ENCODE data around the gene PYGB. TPM values are rescaled to one million over a fixed set of nuclear protein-coding genes. Genes with fewer than 3 reads are reported as not detected.

The PYGB gene
- 220 TPM for total RNA-seq (2021; ENCODE audit: unreplicated experiment)
- polyA plus RNA-seq (2012; ENCODE audit: insufficient read length) = 308 TPM
- Bru-seq, nascent RNA = percentile 92 among the genes with signal in this experiment
- percentile 91 among the genes with signal in this experiment for BruChase-seq, experiment 1, labeled RNA remaining after a 2-hour chase
- BruChase-seq, experiment 2, labeled RNA remaining after a 6-hour chase = percentile 94 among the genes with signal in this experiment
- long read RNA-seq, full-length matches to known transcripts = 427 of 653 reads
- long read RNA-seq, partial matches to known transcripts = 183 of 653 reads
- long read RNA-seq, other reads (novel, unspliced or antisense) = 43 of 653 reads

DNA sequence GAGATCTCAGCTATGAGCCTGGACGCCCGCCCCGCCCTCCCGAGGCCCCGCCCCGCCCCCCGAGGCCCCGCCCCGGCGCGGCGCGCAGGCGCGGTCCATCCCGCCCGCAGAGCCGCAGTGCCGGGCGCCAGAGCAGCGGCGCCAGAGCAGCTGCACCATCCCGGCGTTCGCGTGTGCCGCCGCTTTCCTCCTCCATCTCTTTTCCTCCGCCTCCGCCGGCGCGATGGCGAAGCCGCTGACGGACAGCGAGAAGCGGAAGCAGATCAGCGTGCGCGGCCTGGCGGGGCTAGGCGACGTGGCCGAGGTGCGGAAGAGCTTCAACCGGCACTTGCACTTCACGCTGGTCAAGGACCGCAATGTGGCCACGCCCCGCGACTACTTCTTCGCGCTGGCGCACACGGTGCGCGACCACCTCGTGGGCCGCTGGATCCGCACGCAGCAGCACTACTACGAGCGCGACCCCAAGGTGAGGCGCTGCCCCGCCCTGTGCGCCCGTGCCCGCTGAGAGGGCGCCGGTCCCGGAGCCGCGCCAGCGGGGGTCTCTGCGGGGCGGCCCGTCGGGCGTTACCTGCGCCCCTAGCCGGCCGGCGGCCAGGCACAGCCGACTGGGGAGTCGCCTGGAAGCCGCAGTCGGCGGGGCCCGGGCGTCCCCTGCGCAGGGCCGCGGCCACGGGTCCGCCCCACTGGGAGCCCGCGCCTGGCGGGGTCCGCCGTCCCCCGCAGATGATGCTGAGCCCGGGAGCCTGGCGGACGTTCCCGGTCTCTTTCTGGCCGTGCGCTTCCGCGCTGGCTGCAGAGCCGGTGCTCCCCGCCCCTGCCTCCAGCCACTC lies at the start of gene PYGB:
PYGB (plus strand) TSS at position 130 of the 830 bp plus-strand sequence; CDS start at position 224, 94 bp downstream.
- intact Hi-C loops (cut with micrococcal nuclease; ENCODE audit: unreplicated experiment) (no loop called here), in situ Hi-C loops (cut with HindIII; ENCODE audit: low pct_unique_long_range_greater_than_20kb, low sequenced_read_pairs) (no loop called here)
- ATAC-seq (peak; percentile 81), DNase-seq (ENCODE audit: low read depth, low spot score) (no peak)
- peak within 1 kb of the TSS; percentile 95 for H3K27ac ChIP-seq (ENCODE audit: low read length)
- CTCF ChIA-PET = interaction anchor here (1.5 kb wide), 1 partner anchor 25 kb away, joined by 7 read pairs; no protein-coding TSS in a partner anchor
- H3K36me3 ChIP-seq (ENCODE audit: control insufficient read depth, insufficient read depth, low read length) = peaks cover 2% of the 10 kb centered on the region; the same call in 1 of the 2 replicates
- POLR2A ChIA-PET = interaction anchor here (0.6 to 1.8 kb wide), 4 partner anchors 12 to 25 kb away, joined by 3 to 7 read pairs (median 4); no protein-coding TSS in a partner anchor
- H3K9me3 ChIP-seq (ENCODE audit: control insufficient read depth, insufficient read depth, low read depth, low read length) = no peaks in the 10 kb centered on the region; the same call in 1 of the 2 replicates
- H3K27me3 ChIP-seq (ENCODE audit: control insufficient read depth, insufficient read depth, low read length) = no peaks in the 10 kb centered on the region
- no TSS peak for BruUV-seq (replicated peaks)
- H3K4me1 ChIP-seq (ENCODE audit: control insufficient read depth, insufficient read depth, low read length) = peaks cover 45% of the 10 kb centered on the region
- TF ChIP-seq, protein P1, sequence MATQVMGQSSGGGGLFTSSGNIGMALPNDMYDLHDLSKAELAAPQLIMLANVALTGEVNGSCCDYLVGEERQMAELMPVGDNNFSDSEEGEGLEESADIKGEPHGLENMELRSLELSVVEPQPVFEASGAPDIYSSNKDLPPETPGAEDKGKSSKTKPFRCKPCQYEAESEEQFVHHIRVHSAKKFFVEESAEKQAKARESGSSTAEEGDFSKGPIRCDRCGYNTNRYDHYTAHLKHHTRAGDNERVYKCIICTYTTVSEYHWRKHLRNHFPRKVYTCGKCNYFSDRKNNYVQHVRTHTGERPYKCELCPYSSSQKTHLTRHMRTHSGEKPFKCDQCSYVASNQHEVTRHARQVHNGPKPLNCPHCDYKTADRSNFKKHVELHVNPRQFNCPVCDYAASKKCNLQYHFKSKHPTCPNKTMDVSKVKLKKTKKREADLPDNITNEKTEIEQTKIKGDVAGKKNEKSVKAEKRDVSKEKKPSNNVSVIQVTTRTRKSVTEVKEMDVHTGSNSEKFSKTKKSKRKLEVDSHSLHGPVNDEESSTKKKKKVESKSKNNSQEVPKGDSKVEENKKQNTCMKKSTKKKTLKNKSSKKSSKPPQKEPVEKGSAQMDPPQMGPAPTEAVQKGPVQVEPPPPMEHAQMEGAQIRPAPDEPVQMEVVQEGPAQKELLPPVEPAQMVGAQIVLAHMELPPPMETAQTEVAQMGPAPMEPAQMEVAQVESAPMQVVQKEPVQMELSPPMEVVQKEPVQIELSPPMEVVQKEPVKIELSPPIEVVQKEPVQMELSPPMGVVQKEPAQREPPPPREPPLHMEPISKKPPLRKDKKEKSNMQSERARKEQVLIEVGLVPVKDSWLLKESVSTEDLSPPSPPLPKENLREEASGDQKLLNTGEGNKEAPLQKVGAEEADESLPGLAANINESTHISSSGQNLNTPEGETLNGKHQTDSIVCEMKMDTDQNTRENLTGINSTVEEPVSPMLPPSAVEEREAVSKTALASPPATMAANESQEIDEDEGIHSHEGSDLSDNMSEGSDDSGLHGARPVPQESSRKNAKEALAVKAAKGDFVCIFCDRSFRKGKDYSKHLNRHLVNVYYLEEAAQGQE (IDR thresholded peaks at IDR 0.05; ENCODE audit: insufficient read depth in 1 of 2, low read depth in 2 of 2, low read length in 1 of 2) = no peak
- TF ChIP-seq POLR2AphosphoS5 (IDR thresholded peaks at IDR 0.05; ENCODE audit: low read depth, low read length) (peak; percentile 91), SIN3A (IDR thresholded peaks at IDR 0.05; ENCODE audit: borderline replicate concordance, insufficient read depth, low read depth, low read length) (0 out of 2 replicates have a peak, but pooled peaks have one; percentile 75), TCF7L2 (IDR thresholded peaks at IDR 0.05; ENCODE audit: low read depth, low read length) (no peak)
- TF ChIP-seq, protein P2, sequence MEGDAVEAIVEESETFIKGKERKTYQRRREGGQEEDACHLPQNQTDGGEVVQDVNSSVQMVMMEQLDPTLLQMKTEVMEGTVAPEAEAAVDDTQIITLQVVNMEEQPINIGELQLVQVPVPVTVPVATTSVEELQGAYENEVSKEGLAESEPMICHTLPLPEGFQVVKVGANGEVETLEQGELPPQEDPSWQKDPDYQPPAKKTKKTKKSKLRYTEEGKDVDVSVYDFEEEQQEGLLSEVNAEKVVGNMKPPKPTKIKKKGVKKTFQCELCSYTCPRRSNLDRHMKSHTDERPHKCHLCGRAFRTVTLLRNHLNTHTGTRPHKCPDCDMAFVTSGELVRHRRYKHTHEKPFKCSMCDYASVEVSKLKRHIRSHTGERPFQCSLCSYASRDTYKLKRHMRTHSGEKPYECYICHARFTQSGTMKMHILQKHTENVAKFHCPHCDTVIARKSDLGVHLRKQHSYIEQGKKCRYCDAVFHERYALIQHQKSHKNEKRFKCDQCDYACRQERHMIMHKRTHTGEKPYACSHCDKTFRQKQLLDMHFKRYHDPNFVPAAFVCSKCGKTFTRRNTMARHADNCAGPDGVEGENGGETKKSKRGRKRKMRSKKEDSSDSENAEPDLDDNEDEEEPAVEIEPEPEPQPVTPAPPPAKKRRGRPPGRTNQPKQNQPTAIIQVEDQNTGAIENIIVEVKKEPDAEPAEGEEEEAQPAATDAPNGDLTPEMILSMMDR (IDR thresholded peaks at IDR 0.05) = no peak
- peak within 1 kb of the TSS; percentile 91 to 92 for H3K4me3 ChIP-seq (ENCODE audit: low read depth in 2 of 2, low read length in 2 of 2)

DNA sequence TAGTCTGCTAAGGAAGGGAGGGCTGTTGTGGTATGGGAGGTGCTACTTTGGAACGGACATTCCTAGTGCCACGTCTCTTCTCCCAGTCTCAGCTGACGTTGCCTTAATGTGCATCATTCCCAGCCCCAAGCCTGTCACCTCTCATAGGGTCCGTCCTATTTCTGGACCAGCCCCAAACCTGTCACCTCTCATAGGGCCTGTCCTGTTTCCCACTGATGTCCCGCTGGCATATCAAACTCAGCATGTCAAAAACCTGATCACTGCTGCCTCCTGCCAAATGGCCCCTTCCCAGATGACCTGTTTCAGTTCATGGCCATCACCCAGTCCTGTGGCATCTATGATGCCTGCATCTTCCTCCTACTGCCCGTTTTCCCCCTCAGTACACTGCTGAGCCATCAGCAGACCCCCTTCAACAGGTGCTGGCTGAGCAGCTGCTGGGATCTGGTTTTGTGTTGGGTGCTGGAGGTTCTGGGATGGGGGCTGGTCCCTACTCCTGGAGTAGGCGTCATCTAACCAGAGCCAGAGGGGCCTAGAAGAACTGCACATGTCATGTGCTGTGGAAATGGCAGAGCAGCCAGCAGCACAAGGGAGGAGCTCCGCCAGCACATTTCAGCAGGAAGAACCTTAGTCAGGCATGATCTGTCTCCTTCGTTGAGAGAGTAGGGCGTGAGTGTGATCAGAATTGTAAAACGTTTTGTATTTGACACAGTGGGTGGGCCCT lies 49.1 kb upstream of the PYGB start:
- Histone ChIP-seq H3K9me3 (ENCODE audit: control insufficient read depth, insufficient read depth, low read depth, low read length) (no peaks in the 10 kb centered on the region), H3K4me3 (ENCODE audit: low read depth in 2 of 2, low read length in 2 of 2) (no peak overlapping the region), H3K27me3 (ENCODE audit: control insufficient read depth, insufficient read depth, low read length) (no peaks in the 10 kb centered on the region), H3K4me1 (ENCODE audit: control insufficient read depth, insufficient read depth, low read length) (peaks cover 33% of the 10 kb centered on the region), H3K36me3 (ENCODE audit: control insufficient read depth, insufficient read depth, low read length) (peaks cover 7% of the 10 kb centered on the region; the same call in 1 of the 2 replicates), H3K27ac (ENCODE audit: low read length) (peak overlapping the region; percentile 11; the same call in 1 of the 2 replicates)
- TF ChIP-seq, protein P2 (IDR thresholded peaks at IDR 0.05) = no peak
- TF ChIP-seq POLR2AphosphoS5 (IDR thresholded peaks at IDR 0.05; ENCODE audit: low read depth, low read length) (no peak), TCF7L2 (IDR thresholded peaks at IDR 0.05; ENCODE audit: low read depth, low read length) (no peak), SIN3A (IDR thresholded peaks at IDR 0.05; ENCODE audit: borderline replicate concordance, insufficient read depth, low read depth, low read length) (no peak)
- TF ChIP-seq, protein P1 (IDR thresholded peaks at IDR 0.05; ENCODE audit: insufficient read depth in 1 of 2, low read depth in 2 of 2, low read length in 1 of 2) = no peak
- ATAC-seq (no peak), DNase-seq (ENCODE audit: low read depth, low spot score) (no peak)
- in situ Hi-C loops (cut with HindIII; ENCODE audit: low pct_unique_long_range_greater_than_20kb, low sequenced_read_pairs) (no loop called here), intact Hi-C loops (cut with micrococcal nuclease; ENCODE audit: unreplicated experiment) (loop anchor here (5.0 kb wide), 1 partner anchor 207 kb away; the partner anchor contains the start of gene APMAP)
- ChIA-PET CTCF (no interaction called here), POLR2A (no interaction called here)
- BruUV-seq (replicated peaks) = no TSS peak

Measured in Panc1 (cell line).